22Rv1 (cell line): ENCODE data around the gene LRRC53.

Source experiments
- CTCF ChIP-seq: fragments of 450-650 bp; IDR thresholded peaks from 2 replicates; pipeline ENCODE4 v1.5.1; 2017; ENCODE audit warnings: mild to moderate bottlenecking
- ZFX ChIP-seq: fragments of 450-650 bp; IDR thresholded peaks from 2 replicates; pipeline ENCODE4 v1.6.1; 2017; ENCODE audit warnings: antibody characterized with exemption, borderline replicate concordance

- TF ChIP-seq CTCF (no peak), ZFX (no peak)
Observed at GRCh38 chr1:74496669-74497068, 15.7 kb downstream of the LRRC53 start.
